Stimulated activated naive CD8-positive, alpha-beta T cell treated with anti-CD3 and anti-CD28 coated beads, Interleukin-15, Interleukin-2, amounts not matched to agents 100 U/mL and 50 U/mL, for 24 hours (primary cell): ENCODE measurements around the gene YAF2.
"Not testable (repeated sequence)": the region's sequence is repeated elsewhere in the genome, so short reads cannot be mapped to it uniquely, and the experiment has no call there.

Experiments used
- ATAC-seq: fragments of 150-1000 bp; cut with Tn5 transposase; one replicate; pipeline ENCODE4 v1.10.0; 2021
- DNase-seq: peaks from one replicate; pipeline ENCODE4 v3.0.0; 2021

Gene YAF2

DNA sequence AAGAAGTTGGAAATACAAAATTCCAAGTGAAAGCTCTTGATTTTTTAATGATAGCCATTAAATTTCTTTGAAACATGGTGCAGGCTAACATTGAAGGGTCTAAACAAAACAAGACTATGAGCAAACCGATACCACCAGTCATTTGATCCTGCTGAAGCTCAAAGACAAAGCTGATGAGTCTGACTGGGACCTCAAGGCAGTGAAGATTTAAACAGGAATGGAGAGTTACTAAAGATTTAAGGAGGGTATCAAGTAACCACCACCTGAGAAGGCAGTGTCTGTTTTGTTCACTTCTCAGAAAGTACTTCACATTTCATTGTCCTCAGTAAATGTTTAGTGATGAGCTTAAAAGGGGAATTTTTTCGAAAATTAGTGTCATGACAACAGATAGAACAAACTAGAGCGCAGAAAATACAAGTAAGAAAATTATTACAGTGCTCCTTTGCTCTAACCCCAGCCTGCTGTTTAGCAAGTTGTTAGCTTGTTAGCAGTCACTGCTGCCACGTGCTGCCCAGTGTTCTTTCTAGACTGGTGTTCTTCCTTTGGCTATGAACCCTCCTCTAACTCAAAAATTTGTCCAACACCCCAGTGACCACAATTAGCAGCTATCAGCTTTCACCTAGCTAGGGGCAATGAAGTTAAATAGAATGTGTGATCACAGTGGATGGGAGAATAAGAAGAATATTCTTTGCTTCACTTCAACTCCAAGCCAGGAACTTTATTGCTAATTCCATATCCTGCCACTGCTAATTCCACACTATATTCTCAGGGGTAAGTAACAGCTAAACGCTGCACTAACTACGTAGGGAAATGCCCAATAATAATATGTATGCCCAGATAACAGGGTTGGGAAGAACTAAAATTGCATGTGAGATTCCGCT is 41.1 kb downstream of the YAF2 start:
- no peak for ATAC-seq
- no peak for DNase-seq

- DNase-seq (no peak), ATAC-seq (no peak)
Observed at GRCh38 chr12:42192686-42193085, 45.4 kb downstream of the YAF2 start.

DNA sequence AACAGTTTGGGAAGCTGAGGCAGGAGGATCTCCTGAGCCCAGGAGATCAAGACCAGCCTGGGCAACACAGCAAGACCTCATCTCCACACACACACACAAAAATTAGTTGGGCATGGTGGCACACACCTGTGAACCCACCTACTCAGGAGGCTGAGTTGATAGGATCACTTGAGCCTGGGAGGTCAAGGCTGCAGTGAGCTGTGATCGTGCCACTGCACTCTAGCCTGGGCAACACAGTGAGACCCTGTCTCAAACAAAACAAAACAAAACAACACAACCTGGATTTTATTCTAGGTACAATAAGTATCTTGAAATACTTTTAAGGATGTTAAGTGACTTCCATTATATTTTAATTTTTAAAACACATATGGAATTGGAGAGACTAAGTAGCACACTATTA is 45.8 kb downstream of the YAF2 start:
- DNase-seq (no peak), ATAC-seq (no peak)

GRCh38 chr12:42190376-42190775 is 47.7 kb downstream of the YAF2 start:
- ATAC-seq: no peak

GRCh38 chr12:42188275-42188674 is 49.8 kb downstream of the YAF2 start:
- not testable (repeated sequence) for DNase-seq

More at GRCh38 chr12:42190376-42190775, 47.7 kb downstream of the YAF2 start:
- no peak for DNase-seq

GRCh38 chr12:42187799-42188198 is 50.2 kb downstream of the YAF2 start:
- ATAC-seq (no peak), DNase-seq (no peak)

More at GRCh38 chr12:42188275-42188674, 49.8 kb downstream of the YAF2 start:
- ATAC-seq: not testable (repeated sequence)

DNA sequence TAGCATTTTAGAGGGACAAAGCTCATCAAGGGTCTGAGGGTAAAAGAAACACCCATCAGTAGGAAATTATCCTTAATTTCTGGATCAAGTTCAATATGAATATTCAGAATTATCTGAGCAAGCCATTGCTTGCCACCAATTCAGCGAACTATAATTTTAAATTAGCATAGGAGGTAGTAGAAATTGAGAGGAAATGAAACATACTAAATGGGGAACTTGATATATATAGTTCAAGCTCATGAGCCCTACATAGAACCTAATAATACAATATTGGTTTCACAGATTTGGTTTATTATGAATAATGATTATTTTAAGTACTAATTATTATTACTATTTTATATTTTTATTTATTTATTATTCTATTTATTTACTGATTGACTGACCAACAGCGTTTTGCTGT is 51.3 kb downstream of the YAF2 start:
- DNase-seq: no peak
- ATAC-seq: no peak

DNA sequence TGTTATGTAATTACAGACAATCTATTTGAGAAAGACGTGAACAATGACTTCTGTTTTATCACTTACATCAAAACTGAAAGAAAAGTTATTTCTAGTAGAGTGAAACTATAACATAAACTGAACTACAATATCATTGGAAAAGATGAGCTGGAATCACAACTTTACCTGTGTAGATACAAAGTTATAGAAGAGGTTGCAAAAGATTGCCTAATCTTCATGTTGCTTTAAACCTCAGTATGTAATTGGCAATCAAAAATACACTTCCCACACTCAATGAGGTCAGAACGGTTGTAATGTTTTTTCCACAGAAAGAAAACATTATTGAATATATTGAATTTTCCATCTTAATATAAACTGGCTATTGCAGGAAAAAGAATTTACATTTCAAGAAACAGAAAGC is 55.7 kb downstream of the YAF2 start:
- ATAC-seq: no peak
- no peak for DNase-seq

GRCh38 chr12:42180990-42181596 is 57.0 kb downstream of the YAF2 start:
- ATAC-seq (no peak), DNase-seq (no peak)

DNA sequence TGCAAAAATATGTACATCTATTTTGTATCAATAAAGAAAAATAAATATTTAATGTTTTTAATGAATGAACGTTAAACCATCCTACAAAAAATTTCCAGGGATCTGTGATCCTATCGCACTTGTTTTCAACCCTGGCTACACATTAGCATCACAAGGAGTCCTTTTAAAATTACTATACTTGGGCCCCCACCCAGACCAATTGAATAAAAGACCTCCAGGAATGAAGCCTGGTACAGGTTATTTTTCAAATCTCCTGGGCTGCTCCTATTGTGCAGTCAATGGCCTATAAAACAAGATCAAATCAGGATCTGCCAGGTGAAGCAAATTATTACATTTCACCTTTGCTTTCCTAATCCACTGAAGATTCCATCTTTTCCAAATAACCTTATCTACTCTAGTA is 59.9 kb downstream of the YAF2 start:
- no peak for DNase-seq
- no peak for ATAC-seq

GRCh38 chr12:42174978-42175377 is 63.1 kb downstream of the YAF2 start:
- DNase-seq (no peak), ATAC-seq (no peak)

DNA sequence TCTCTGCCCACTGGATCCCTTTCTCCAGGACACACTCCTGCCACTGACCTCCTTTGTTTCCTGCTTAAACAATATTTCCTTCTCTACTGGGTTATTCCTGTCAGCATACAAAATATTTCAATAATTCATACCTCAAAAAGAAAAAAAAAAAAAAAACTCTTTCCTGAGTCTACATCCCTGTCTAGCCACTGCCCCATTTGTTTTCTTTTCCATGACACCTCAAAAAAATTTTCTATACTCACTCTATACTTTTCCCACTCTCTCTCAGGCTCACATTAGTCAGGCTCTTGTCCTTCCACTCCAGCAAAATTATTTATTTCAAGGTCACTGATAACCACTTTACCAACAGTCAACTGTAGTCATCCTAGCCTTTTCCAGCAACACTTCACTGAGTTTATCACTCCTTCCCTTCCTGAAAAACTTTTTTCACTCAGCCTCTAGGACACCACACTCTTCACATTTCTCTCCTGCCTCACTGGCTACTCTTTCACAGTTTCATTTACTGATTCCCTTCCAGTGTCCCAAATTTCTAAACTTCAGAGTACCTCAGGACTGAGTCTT is 64.0 kb downstream of the YAF2 start:
- no peak for ATAC-seq
- no peak for DNase-seq

DNA sequence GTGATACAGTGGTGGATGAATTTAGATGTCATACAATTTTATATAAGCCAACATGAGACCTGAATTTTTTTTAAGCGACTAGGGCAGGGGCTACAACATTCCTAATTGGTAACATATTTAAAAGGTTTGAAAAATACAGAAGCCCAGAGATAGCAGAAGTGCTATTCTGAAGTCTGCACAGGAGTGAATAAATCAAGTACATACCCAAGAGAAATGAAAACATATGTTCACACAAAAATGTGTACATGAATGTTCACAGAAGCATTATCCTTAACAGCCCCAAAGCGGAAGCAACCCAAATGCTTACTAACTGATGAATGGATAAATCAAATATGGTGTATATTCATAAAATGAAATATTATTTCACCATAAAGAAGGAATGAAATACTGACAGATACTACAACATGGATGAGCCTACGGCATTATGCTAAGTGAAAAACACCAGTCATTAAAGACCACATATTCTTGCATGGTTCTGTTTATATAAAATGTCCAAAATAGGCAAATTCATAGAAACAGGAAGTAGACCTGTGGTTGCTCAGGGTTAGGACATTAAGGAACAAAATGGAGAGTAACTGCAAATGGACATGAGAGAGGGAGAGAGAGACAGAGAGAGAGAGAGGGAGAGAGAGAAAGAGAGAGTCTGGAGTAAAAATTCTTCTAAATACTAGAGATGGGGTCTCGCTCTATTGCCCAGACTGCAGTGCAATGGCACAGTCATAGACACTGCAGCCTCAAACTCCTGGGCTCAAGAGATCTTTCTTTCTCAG is 65.4 kb downstream of the YAF2 start:
- ATAC-seq (no peak), DNase-seq (no peak)

- no peak for ATAC-seq
- no peak for DNase-seq
Observed at GRCh38 chr12:42167711-42168110, 70.3 kb downstream of the YAF2 start.

DNA sequence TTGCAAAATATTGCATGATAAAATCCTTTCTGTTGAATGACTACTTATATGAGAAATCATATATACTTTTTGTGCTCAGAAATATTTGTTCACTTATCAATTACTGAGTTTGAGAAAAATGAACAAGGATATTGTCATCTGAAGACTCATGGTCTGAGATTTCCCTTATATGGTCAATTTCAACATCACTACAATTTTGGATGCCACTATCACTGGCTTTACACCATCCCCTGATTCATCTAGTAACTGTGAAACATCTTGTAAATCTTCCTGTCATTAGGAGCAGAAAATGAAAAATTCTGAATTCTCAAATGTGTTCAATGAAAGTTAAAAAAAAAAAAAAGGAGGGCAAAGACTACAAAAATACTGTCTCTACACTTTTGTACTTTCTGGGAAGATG is 71.5 kb downstream of the YAF2 start:
- ATAC-seq (no peak), DNase-seq (no peak)

GRCh38 chr12:42163913-42164312 is 74.1 kb downstream of the YAF2 start:
- no peak for DNase-seq
- ATAC-seq: no peak

- ATAC-seq (no peak), DNase-seq (no peak)
Observed at GRCh38 chr12:42162965-42163364, 75.1 kb downstream of the YAF2 start.

- DNase-seq (no peak), ATAC-seq (no peak)
Observed at GRCh38 chr12:42162193-42162592, 75.9 kb downstream of the YAF2 start.

GRCh38 chr12:42161529-42161928 is 76.5 kb downstream of the YAF2 start:
- no peak for ATAC-seq
- DNase-seq: no peak

GRCh38 chr12:42156232-42156631 is 81.8 kb downstream of the YAF2 start:
- DNase-seq (no peak), ATAC-seq (no peak)

DNA sequence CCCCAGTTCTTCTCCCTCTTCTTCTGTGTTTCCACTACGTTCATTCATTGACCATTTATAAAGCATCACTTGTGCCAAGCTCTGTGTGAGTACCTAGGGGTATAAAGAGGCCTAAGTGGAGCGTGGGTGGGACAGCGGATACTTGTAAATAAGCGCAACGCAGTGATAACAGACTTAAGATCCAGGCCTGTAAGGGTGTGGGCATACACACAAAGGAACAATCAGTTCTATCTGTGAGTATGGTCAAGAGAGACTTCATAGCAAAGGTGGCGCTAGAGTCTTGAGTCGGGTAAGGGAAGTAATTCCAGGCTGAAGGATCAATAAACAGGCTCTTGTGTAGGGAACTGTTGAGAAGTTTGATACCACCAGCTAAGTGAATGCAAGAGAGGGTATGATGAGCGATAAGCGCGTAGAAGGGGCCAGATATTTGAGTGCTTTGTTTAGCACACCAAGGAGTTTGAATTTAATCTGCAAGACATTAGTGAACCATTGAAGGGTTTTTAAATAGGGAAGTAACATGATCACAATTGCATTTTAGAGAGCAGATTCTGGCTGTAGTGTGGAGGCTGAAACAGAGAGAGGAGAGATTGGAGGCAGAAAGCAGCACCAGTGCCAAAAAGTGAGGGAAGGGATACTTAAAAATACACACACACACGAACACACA is 92.4 kb downstream of the YAF2 start:
- ATAC-seq (no peak), DNase-seq (no peak)

DNA sequence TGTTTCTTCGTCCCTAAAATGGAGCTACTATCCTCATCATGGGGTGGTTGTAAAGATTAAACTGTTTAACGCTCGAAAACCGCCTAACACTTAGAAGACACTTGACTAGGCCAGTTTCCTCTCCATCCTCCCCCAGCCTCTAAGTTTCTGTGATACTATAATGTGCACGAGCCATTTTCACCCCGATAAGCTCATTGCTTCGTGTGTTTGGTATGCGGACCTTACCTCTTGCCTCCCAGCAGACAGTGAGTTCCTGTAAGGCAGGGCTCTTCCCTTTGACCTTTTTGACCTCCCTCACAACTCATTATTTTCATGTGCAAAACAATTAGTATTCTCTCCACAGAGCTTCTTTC is 92.9 kb downstream of the YAF2 start:
- DNase-seq: no peak
- no peak for ATAC-seq
